ENCODE results near the gene WIZ. TPM values are rescaled to one million over a fixed set of nuclear protein-coding genes. Genes with fewer than 3 reads are reported as not detected.

WIZ gene
- polyA plus RNA-seq, 4 donors: 31.2 to 43.2 (median 31.8) TPM

DNA sequence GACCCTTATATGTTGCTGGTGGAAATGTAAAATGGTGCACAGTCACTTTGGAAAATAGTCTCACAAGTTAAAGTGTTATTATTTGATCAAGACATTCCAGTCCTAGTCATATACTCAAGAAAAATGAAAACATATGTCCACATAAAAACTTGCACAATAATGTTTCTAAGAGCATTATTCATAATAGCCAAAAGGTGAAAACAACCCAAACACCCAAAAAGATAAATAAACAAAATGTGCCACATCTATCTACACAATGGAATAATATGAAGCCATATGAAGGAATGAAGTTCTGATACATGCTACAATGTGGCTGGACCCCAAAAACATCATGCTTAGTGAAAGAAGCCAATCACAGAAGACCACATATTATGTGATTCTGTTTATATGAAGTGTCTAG lies 55.8 kb downstream of the WIZ start:
- no peak for DNase-seq (ENCODE audit: low read depth in 4 of 4, low spot score in 3 of 4)

DNA sequence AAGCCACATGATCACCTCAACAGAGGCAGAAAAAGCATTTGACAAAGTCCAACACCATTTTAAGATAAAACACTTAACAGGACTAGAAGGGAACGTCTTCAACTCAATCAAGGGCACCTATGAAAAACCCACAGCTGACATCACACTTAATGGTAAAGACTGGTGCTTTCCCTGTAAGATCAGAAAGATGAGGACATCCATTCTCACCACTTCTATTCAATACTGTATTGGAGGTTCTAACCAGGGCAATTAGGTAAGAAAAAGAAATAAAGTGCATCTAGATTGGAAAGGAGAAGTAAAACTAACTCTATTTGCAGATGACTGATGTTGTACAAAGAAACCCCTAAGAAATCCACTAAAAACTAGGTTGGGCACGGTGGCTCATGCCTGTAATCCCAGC lies 58.9 kb downstream of the WIZ start:
- DNase-seq (ENCODE audit: low read depth in 4 of 4, low spot score in 3 of 4): no peak

DNA sequence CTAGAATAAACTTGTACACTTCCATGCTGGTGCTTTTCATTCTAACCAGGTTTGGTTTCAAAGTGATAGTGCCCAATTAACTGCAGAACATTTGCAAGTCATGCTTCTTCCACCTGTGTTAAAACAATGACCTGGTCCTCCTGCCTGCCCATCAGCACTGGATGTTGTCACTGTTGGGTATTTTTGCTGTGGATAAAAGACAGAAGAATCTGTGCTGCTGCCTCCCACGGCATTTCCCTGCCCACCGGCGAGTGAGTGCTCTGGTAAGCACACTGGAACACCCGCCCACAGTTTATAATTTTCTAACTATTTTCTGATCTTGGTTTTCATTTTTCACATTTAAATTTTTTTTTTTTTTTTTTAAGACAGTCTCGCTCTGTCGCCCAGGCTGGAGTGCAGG lies 67.9 kb downstream of the WIZ start:
- no peak for DNase-seq (ENCODE audit: low read depth in 4 of 4, low spot score in 3 of 4)

DNA sequence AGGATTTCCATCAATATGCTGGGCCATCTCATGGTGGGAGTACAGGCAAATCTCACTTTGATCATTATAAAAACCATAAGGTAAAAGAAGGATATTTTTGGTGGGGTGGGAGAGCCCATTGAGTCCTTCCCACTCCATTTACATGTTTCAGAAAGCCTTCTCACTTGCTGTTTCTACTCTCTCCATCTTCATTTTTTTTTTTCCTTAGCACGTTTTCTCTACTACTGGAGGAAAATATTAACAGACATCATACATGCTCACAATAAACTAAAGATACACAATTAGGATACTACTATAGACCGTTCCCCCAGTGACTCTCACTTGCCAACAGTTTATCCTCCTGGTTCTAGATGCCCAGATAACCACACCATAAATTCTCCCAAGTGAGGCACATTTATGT lies 68.3 kb downstream of the WIZ start:
- no peak for DNase-seq (ENCODE audit: low read depth in 4 of 4, low spot score in 3 of 4)

DNA sequence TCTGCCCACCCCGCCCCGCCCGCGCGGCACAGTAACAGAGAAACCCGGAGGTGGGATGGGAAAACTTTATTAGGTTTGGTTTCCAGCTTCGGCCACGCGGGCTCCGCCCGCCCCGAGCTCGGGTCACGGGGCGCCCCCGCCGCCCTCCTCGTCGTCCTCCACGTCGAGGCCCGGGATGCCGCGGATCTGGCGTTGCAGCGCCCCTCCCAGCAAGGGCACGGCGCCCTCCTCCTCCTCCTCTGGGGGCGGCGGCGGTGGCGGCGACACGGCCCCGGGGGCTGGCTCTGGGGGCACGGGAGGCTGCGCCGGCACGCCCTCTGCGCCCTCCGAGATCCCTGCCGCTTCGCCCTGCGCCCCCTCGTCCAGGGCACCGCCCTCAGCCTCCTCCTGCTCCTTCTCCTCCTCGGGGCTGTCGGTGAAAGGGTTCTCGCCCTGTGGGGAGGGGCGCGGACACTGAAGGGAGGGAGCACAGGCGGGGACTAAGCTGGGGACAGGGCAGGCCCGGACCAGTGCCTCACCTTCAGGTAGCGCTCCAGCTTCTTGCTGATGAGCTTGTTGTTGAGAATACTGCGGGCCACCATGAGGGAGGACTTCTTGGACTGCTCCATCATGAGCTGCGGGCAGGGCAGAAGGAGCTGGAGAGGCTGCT lies 69.6 kb downstream of the WIZ start:
- DNase-seq (ENCODE audit: low read depth in 4 of 4, low spot score in 3 of 4): peak in 2 of 4 donors; percentile 33 to 37

DNA sequence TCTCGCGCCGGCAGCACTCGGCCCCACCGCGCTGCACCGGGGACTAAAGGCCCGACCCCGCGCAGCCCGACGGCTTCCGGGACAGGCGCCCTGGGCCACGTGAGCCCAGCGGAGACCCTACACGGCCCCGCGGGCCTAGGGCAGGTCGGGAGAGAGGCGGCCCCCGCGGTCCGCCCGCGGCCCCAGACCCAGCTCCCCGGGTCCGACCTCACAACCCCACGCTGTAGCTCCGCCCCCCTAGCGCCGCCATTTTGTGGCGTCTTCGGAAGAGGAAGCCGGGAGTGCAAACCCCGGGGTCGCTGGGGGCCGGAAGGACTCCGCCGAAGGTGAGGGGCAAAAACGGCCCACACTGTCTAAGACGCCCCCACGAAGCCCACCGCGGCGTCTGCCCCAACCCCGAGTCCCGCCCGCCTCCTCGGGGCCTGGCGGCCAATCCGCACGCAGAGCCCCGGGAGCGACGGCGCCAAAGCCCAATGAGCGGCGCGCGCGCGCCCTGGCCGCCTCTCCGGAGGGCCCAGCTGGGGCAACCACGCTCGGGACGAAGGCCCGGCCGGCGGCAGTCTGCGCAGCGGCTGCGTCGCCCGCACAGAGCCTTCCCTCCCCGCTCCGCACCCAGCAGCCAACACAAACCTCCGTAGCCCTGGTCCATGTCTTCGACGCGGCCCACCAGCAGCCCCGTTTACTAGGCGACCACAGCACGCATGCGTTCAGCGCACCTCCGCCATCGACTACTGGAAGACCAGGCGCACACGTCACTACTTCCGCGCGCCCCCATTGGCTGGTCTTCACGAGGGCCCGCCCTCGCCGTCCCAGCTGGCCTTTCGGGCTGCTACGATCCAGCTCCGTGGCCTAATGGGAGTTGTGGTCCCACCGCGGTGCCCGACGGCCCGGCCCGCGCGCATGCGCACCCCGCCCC lies 70.4 kb downstream of the WIZ start, which contains the start of gene AKAP8:
TSS of gene AKAP8 (minus strand) at position 705 of the 916 bp plus-strand sequence. CDS start at position 649, 56 bp downstream.
- peak; percentile 96 to 98 (median 96) for DNase-seq (ENCODE audit: low read depth in 4 of 4, low spot score in 3 of 4)

DNA sequence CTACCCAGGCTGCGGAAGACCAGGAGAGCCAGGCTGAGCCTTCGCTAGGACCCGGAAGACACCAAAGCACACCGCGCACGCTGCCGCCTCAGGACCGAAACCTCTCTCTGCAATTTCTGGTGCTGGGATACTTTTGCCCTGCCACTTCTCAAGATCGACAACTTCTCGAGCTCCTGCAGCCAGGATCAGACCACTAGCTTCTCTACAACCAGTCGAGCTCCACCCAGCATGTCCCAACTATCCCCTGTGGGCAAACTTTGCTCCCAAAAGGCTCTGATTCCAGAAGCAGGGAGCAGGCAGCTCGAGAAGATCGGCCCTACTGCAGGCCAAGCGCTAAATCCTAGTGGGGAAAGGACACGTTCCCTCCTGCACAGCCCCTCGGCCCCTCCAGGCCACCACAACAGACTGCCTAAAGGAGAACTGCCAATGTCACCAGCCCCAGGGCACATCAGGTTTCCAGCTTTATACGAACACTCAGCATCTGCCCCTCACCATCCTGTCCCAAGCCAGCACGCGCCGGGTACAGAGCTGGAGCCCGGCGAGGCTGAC lies 71.1 kb downstream of the WIZ start:
- DNase-seq (ENCODE audit: low read depth in 4 of 4, low spot score in 3 of 4): peak in 3 of 4 donors; percentile 5 to 26 (median 12)

DNA sequence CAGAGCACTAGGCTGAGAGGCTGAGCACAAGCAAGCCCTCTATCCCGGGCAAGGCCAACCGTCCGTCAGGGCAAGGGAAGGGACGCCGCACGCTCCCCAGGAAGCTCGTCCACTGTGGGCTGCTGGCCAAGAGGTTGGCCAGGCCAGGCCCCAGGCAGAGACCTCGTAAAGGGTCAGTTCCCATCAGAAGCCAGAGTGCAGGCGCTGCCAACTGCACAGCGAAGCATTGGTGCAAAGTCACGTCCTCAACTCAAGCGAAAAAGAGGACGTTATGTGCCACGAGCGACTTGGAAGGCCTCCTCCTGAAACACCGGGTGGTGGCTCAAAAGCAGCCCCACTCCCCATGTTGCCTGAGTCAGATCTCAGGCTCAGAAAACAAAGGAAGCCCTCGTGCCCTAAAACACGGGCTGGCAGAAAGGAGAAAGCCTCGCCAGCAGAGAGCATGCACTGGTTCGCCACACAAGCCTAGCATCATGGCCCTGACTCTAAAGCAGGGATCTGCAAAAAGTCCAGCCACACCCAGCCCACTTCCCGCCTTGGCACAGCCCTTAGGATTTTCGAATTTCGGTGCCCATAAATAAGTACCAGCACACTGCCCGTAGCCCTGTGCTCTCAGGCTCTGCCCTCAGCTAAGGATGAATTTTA lies 74.8 kb downstream of the WIZ start:
- no peak for DNase-seq (ENCODE audit: low read depth in 4 of 4, low spot score in 3 of 4)

DNA sequence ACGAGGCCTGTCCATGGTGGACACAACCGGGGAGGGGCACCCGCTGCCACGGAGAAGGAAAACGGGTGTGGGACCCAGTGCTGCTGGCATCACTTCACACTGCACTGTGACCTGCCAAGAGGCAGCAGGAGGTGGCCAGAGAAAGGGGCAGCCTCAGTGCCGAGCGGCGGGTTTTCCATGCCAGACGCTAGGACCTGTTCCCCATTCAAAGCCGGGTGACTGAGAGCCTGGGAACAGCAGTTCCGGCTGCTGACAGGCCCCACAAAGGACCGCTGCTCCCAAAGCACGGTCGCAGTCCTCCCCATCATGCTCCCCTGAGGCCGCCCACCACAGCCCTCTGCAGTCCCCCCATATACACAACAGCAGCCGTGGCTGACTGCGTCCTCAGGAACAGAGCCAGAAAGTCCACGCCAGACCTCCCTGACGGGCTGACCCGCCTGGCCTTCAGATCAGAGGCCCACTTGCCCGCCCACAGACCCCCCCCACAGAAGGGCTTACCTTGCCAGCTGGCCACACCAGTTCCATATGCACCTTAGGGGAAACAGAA lies 75.6 kb downstream of the WIZ start:
- no peak for DNase-seq (ENCODE audit: low read depth in 4 of 4, low spot score in 3 of 4)

DNA sequence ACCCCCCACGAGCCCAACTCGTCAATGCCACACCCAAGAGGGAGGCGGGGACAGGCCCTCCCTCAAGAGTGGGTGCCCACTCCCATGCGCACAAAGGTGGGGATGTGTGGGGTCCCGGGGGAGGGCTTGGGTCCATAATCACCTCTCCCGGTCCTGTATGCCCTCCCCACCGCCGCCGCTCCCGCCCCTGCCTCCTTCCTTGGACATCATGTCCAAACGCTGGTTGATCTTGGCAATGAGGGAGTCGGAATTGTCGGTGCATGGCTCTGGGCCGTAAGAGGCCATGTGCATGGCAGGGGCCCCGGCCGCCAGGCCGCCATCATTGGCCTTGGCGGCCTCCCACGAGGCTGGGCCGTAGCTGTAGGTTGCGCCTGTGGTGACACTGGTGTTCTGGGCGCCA lies 76.1 kb downstream of the WIZ start:
- DNase-seq (ENCODE audit: low read depth in 4 of 4, low spot score in 3 of 4): no peak

DNA sequence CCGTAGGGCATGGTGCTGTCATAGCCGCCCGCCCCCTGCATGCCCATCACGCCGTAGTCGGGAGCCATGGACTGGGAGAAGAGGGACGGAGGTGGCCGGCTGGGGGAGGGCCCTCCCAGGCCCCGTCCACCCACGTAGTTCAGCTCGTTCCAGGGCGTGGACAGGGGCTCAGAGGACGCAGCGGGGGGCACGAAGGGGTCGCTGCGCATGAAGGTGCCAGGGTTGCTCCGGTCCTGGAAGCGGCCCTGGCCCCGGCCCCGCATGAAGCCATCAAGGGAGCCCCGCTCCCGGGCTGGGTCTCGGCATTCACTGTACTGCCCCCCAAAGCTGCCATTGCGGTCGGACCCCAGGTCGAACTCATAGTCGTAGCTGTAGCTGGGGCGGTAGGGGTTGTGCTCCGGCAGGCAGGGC lies 76.9 kb downstream of the WIZ start:
- no peak for DNase-seq (ENCODE audit: low read depth in 4 of 4, low spot score in 3 of 4)

DNA sequence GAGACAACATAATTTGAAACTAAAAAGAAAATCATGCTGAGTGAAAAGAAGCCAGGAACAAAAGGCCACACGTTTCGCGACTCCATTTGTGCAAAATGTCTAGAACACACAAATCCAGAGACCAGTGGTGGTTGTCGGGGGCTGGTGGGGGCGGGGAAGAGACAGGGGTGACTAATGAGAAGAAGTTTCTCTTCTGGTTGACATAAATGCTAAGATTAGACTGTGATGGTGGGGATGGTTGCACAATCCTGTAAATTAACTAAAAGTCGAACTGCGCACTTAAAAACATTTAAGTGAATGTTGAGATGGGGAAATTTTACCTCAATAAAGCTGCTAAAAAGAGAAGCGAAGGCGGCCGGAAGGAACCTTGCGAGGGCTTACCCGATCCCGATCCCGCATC lies 77.3 kb downstream of the WIZ start:
- no peak for DNase-seq (ENCODE audit: low read depth in 4 of 4, low spot score in 3 of 4)

DNA sequence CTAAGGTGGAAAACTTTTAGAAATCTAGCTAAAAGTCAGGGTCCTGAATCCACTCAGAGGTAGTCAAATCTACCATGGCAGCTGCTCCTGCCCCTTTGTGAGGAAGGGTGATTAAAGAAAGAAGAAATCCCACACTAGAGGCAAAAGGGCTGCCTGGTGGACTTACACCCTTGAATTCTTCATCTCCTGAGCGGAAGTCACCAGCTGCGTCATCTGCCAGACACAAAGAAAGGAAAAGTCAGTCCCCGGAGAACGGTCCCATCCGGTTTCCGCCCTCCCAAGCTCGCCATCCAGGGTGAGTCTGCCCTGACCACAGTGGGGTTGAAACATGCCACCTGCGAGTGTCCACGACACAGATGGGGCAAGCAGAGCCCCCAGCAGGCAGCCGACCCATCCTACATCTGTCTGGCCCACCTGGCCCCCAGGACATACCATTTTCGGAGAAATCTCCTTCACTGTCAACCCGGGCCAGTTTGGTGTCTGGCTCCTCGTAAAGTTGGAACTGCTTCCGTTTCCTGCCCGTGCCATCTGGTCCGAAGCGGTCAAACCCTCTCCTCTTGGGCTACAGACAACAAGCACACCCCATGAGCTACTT lies 77.9 kb downstream of the WIZ start:
- no peak for DNase-seq (ENCODE audit: low read depth in 4 of 4, low spot score in 3 of 4)

DNA sequence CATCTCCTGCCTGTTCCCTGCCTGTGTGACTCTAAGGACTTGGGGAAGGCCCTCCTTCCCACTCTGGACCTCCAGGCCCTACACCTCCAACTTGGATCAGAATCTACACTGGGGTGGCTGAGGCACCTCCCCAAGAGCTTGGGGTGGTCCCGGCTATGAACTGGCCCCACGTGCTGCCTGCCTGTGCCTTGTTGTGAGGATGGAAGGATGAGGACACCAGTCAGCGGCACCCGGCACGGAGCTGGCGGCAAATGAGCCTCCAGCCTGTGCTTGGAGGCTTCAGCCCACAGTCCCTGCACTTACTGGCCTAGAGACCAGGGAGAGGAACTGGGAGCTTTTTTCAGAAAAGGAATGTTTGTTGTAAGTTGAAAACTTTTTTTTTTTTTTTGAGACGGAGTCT lies 78.6 kb downstream of the WIZ start:
- DNase-seq (ENCODE audit: low read depth in 4 of 4, low spot score in 3 of 4): no peak

Other genes starting within 250 kb of the WIZ start
- gene NOTCH3, start 249.0 kb downstream of the WIZ start, polyA plus RNA-seq (ENCODE audit: insufficient read length in 4 of 4): 100 to 1,000 TPM in 2 of 4 donors, 10 to 100 TPM in 2; 92.8 to 131 (median 98.9) TPM
- gene EPHX3, start 217.5 kb downstream of the WIZ start, polyA plus RNA-seq (ENCODE audit: insufficient read length in 4 of 4): 1 to 10 TPM; 4.1 to 6.6 (median 5.3) TPM
- 10 to 100 TPM; 48.5 to 60.5 (median 49.2) TPM for gene BRD4, start 117.4 kb downstream of the WIZ start, polyA plus RNA-seq (ENCODE audit: insufficient read length in 4 of 4)
- 10 to 100 TPM; 25.5 to 30.5 (median 28.7) TPM for gene AKAP8, start 70.2 kb downstream of the WIZ start, polyA plus RNA-seq (ENCODE audit: insufficient read length in 4 of 4)
- 100 to 1,000 TPM in 3 of 4 donors, 10 to 100 TPM in 1; 99.9 to 109 (median 106) TPM for gene AKAP8L, start 31.0 kb downstream of the WIZ start, polyA plus RNA-seq (ENCODE audit: insufficient read length in 4 of 4)
- gene RASAL3, start 14.6 kb upstream of the WIZ start, polyA plus RNA-seq (ENCODE audit: insufficient read length in 4 of 4): 1 to 10 TPM in 1 of 4 donors, under 1 TPM in 3; 0.50 to 1.4 (median 0.86) TPM
- gene PGLYRP2, start 29.5 kb upstream of the WIZ start, polyA plus RNA-seq (ENCODE audit: insufficient read length in 4 of 4): under 1 TPM in 1 of 4 donors, not detected in 3; 0.10 TPM
- 1 to 10 TPM in 1 of 4 donors, under 1 TPM in 2, not detected in 1; 0.19 to 1.1 (median 0.66) TPM for gene CYP4F22, start 58.6 kb upstream of the WIZ start, polyA plus RNA-seq (ENCODE audit: insufficient read length in 4 of 4)
- under 1 TPM in 1 of 4 donors, not detected in 3; 0.01 TPM for gene CYP4F8, start 165.3 kb upstream of the WIZ start, polyA plus RNA-seq (ENCODE audit: insufficient read length in 4 of 4)
- under 1 TPM; 0.19 to 0.81 (median 0.33) TPM for gene CYP4F3, start 190.9 kb upstream of the WIZ start, polyA plus RNA-seq (ENCODE audit: insufficient read length in 4 of 4)
- 1 to 10 TPM in 2 of 4 donors, under 1 TPM in 2; 0.15 to 2.3 (median 0.94) TPM for gene CYP4F12, start 223.1 kb upstream of the WIZ start, polyA plus RNA-seq (ENCODE audit: insufficient read length in 4 of 4)

Data from right renal pelvis (tissue), 4 donors.